ENCODE measurements around the gene SUMO2. TPM values are rescaled to one million over a fixed set of nuclear protein-coding genes. Genes with fewer than 3 reads are reported as not detected.

Gene SUMO2
- total and polyA plus RNA-seq, 9 of the 15 experiments (the other 6 are each of a cell fraction or from before 2014, with no cell fraction given), result 157 to 733 (median 419) TPM

GRCh38 chr17:75205037-75205792, 22.5 kb upstream of the SUMO2 start, which contains the start of gene NUP85 (continued):
- TF ChIP-seq THAP12 (CRISPR knock-in tag; IDR thresholded peaks at IDR 0.05) (peak; percentile 41; the same call in 1 of the 2 replicates), ZNF583 (CRISPR knock-in tag; IDR thresholded peaks at IDR 0.05) (no peak), ZNF282 (CRISPR knock-in tag; IDR thresholded peaks at IDR 0.05) (no peak), NR3C1 (CRISPR knock-in tag; IDR thresholded peaks at IDR 0.05) (no peak), GABPB2 (CRISPR knock-in tag; conservative IDR thresholded peaks at IDR 0.05) (no peak), TAF1 (IDR thresholded peaks at IDR 0.05; ENCODE audit: control insufficient read depth, extremely low read depth, insufficient read depth, low read length, severe bottlenecking) (peak; percentile 62), TEAD4 (IDR thresholded peaks at IDR 0.05; ENCODE audit: low read length) (no peak; the same call in 1 of the 2 replicates), TEAD4 (CRISPR knock-in tag; IDR thresholded peaks at IDR 0.05; ENCODE audit: borderline replicate concordance) (no peak), STAG1 (CRISPR knock-in tag; IDR thresholded peaks at IDR 0.05; ENCODE audit: borderline replicate concordance) (no peak), ZZZ3 (IDR thresholded peaks at IDR 0.05) (peak; percentile 91), ZNF75A (CRISPR knock-in tag; IDR thresholded peaks at IDR 0.05) (no peak), EGR1 (conservative IDR thresholded peaks at IDR 0.05) (peak; percentile 42), PPARD (CRISPR knock-in tag; IDR thresholded peaks at IDR 0.05) (no peak), SMAD4 (CRISPR knock-in tag; conservative IDR thresholded peaks at IDR 0.05) (peak; percentile 92), RBM17 (IDR thresholded peaks at IDR 0.05; ENCODE audit: borderline replicate concordance, low read depth, low read length) (no peak), ZNF263 (CRISPR knock-in tag; IDR thresholded peaks at IDR 0.05; ENCODE audit: borderline replicate concordance) (peak; percentile 35; the same call in 1 of the 2 replicates), SRSF3 (IDR thresholded peaks at IDR 0.05; ENCODE audit: insufficient read depth, low read length) (no peak), ZBTB17 (CRISPR knock-in tag; IDR thresholded peaks at IDR 0.05) (peak; percentile 82), ZFPM2 (CRISPR knock-in tag; IDR thresholded peaks at IDR 0.05) (no peak), NFRKB (IDR thresholded peaks at IDR 0.05; ENCODE audit: low read depth) (no peak)
- TF ChIP-seq, protein P1, sequence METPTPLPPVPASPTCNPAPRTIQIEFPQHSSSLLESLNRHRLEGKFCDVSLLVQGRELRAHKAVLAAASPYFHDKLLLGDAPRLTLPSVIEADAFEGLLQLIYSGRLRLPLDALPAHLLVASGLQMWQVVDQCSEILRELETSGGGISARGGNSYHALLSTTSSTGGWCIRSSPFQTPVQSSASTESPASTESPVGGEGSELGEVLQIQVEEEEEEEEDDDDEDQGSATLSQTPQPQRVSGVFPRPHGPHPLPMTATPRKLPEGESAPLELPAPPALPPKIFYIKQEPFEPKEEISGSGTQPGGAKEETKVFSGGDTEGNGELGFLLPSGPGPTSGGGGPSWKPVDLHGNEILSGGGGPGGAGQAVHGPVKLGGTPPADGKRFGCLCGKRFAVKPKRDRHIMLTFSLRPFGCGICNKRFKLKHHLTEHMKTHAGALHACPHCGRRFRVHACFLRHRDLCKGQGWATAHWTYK (CRISPR knock-in tag; IDR thresholded peaks at IDR 0.05), result peak; percentile 80; the same call in 1 of the 2 replicates
- TF ChIP-seq, protein P2, sequence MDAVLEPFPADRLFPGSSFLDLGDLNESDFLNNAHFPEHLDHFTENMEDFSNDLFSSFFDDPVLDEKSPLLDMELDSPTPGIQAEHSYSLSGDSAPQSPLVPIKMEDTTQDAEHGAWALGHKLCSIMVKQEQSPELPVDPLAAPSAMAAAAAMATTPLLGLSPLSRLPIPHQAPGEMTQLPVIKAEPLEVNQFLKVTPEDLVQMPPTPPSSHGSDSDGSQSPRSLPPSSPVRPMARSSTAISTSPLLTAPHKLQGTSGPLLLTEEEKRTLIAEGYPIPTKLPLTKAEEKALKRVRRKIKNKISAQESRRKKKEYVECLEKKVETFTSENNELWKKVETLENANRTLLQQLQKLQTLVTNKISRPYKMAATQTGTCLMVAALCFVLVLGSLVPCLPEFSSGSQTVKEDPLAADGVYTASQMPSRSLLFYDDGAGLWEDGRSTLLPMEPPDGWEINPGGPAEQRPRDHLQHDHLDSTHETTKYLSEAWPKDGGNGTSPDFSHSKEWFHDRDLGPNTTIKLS (IDR thresholded peaks at IDR 0.05; ENCODE audit: borderline replicate concordance, low read depth), result peak; percentile 45; the same call in 1 of the 2 replicates
- TF ChIP-seq, protein P3, sequence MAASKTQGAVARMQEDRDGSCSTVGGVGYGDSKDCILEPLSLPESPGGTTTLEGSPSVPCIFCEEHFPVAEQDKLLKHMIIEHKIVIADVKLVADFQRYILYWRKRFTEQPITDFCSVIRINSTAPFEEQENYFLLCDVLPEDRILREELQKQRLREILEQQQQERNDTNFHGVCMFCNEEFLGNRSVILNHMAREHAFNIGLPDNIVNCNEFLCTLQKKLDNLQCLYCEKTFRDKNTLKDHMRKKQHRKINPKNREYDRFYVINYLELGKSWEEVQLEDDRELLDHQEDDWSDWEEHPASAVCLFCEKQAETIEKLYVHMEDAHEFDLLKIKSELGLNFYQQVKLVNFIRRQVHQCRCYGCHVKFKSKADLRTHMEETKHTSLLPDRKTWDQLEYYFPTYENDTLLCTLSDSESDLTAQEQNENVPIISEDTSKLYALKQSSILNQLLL (CRISPR knock-in tag; IDR thresholded peaks at IDR 0.05; ENCODE audit: borderline replicate concordance), result no peak

Measured in K562 (cell line).